ENCODE results near the gene ZBTB48.
"Not testable (repeated sequence)": the region's sequence is repeated elsewhere in the genome, so short reads cannot be mapped to it uniquely, and the experiment has no call there.

ZBTB48 gene

GRCh38 chr1:6635910-6636760 is 56.3 kb downstream of the ZBTB48 start:
- no peak for DNase-seq

- DNase-seq, result not testable (repeated sequence)
These were observed 57.0 kb downstream of the ZBTB48 start for GRCh38 chr1:6636778-6637177.

- DNase-seq, result no peak
These were observed 58.0 kb downstream of the ZBTB48 start for GRCh38 chr1:6637770-6638169.

- no peak for DNase-seq
These were observed 58.4 kb downstream of the ZBTB48 start for GRCh38 chr1:6638226-6638625.
